EL (cell line): ENCODE data around the gene OR8K3.

ENCODE experiments used
- DNase-seq: peaks from one replicate; pipeline ENCODE4 v3.0.0-alpha.2; 2016

The OR8K3 gene

DNA sequence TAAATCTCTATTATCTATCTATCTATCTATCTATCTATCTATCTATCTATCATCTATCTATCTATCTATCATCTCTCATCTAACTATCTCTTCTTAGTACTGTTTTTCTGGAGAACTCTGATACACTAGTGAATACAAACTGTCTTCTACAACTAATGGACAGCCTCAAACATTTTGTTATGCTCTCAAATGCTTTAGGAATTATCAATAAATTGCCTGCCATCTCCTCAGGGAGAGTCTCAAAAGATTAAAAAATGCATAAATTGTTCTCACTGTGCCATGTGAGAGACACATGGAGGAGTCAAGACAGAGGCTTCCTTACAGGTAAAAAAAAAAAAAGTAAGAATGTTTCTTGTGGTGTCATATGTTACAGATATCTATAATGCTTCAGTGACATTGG, at the start of gene OR8K3:
Gene OR8K3 (plus strand): TSS at position 301 of the 400 bp plus-strand sequence. CDS start 3,163 bp downstream, outside the sequence.
- no peak for DNase-seq

DNA sequence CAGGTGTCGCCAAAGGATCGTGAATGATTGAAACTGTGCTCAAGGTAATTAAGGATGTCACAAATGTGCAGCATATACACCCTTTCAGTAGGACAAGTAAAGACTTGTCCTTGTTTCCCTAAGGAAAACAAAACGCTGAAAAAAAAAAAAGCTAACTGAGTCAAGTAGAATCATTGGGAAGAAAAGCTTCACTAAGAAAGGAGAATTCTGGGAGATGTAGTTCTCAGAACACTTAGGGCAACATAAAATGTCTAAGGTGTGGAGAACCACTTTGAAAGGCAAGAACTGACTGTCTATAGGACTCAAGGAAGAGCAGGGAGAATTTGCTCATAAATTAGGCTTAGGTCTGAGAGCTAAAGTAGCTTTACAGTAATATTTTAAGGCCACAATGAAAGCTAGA, 43.9 kb upstream of the OR8K3 start:
- DNase-seq = no peak

- DNase-seq = no peak
These were observed 41.1 kb upstream of the OR8K3 start, which contains the start of gene OR5T1 for GRCh38 chr11:56273854-56274253. TSS of gene OR5T1 (plus strand) at chr11:56274154. CDS start at chr11:56275639, 1,485 bp downstream.

DNA sequence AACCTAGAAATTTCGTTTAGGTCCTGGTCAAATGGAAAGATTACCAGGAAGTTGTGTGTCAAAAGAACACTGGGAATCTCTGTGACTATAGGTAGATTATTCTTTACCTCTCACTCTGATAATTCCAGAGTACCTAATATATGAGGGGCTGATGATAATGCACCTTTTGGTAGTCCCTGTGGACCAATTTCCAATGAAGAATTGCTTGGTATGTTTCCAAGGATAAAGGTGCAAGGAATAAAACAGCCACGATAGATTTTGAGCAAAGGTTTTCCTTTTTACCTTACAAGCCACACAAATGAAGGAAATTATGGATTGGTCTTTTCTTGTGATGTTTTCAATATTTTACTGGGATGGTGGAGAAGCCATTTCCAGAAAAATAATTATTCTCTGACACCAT, 22.8 kb upstream of the OR8K3 start, which contains the start of gene OR8H1:
Gene OR8H1 (minus strand): TSS at position 101 of the 400 bp plus-strand sequence. CDS start 1,192 bp downstream, outside the sequence.
- no peak for DNase-seq

GRCh38 chr11:56296898-56297297, 18.0 kb upstream of the OR8K3 start:
- DNase-seq = no peak

- no peak for DNase-seq
These were observed 7.1 kb upstream of the OR8K3 start for GRCh38 chr11:56307836-56308235.

DNA sequence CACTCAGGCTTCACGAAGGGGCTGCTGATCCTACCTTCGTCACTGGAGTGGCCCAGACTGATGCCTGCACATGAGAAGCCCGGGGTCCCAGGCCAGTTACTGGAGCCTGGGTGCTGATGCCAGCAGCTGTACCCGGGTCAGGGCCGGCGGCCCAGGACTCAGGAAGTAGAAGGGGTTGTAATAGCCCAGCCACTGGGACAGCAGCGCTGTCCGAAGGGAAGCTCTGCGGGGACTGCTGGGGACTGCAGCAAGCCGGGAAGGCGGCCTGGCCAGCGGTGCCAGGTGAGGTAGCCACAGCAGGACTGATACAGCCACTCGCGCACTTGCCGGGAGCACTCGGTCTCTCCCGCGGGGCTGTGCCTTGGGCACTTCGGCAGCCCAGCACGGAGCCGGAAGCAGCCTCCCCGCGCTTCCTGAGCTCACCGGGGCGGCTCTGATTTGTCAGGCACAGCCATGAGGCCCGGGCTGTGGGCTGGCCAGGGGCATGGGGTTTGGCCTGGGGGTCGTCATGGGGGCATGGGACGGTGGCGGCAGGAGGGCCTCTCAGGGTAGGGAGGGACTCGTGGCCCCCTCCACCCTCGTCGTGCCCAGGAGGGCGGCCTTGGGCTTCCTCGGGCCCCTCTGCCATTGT, 17.0 kb downstream of the OR8K3 start:
- DNase-seq = no peak

GRCh38 chr11:56333156-56333555, 18.2 kb downstream of the OR8K3 start:
- no peak for DNase-seq

- no peak for DNase-seq
These were observed 25.3 kb downstream of the OR8K3 start for GRCh38 chr11:56340289-56340688.

- DNase-seq = no peak
These were observed 30.8 kb downstream of the OR8K3 start, which contains the start of gene OR8K1 for GRCh38 chr11:56345739-56346138. TSS of gene OR8K1 (plus strand) at chr11:56346039. CDS start at chr11:56346039, 0 bp downstream.

GRCh38 chr11:56353991-56354390, 39.0 kb downstream of the OR8K3 start, which contains the start of gene OR8J1:
TSS of gene OR8J1 (plus strand) at chr11:56354291. CDS start at chr11:56360247, 5,956 bp downstream.
- DNase-seq = no peak
